Neural cell (in vitro differentiated cells): ENCODE data around the gene RANGRF.

Experiments used
- EP300 ChIP-seq: fragments of 450-650 bp; conservative IDR thresholded peaks from 2 replicates; pipeline ENCODE4 v1.6.1; 2014; ENCODE audit warnings: antibody characterized with exemption, mild to moderate bottlenecking, moderate library complexity; ENCODE audit not compliant: poor library complexity, severe bottlenecking
- EZH2 ChIP-seq: fragments of 200-600, 300-800 bp; shearing (Covaris generic), sonication (generic); IDR thresholded peaks from 2 replicates; pipeline ENCODE4 v1.6.1; 2014; ENCODE audit warnings: antibody characterized with exemption, low read length, borderline replicate concordance, mild to moderate bottlenecking; ENCODE audit not compliant: insufficient read depth, poor library complexity, severe bottlenecking
- MXI1 ChIP-seq: fragments of 450-650 bp; conservative IDR thresholded peaks from 2 replicates; pipeline ENCODE4 v1.6.1; 2014; ENCODE audit warnings: antibody characterized with exemption, mild to moderate bottlenecking; ENCODE audit not compliant: poor library complexity, severe bottlenecking
- POLR2AphosphoS5 ChIP-seq: IDR thresholded peaks from 2 replicates; pipeline ENCODE4 v1.6.1; 2012
- RAD21 ChIP-seq: fragments of 450-650 bp; conservative IDR thresholded peaks from 2 replicates; pipeline ENCODE4 v1.6.1; 2014; ENCODE audit warnings: antibody characterized with exemption, mild to moderate bottlenecking, moderate library complexity
- TAF1 ChIP-seq: IDR thresholded peaks from 2 replicates; pipeline ENCODE4 v1.6.1; 2012; ENCODE audit warnings: low read depth
- TF ChIP-seq, protein P1 (sequence below): fragments of 450-650 bp; IDR thresholded peaks from 2 replicates; pipeline ENCODE4 v1.5.1; 2014; ENCODE audit warnings: antibody characterized with exemption, mild to moderate bottlenecking, moderate library complexity; ENCODE audit not compliant: poor library complexity, severe bottlenecking
- TF ChIP-seq, protein P2 (sequence below): IDR thresholded peaks from 2 replicates; pipeline ENCODE4 v1.6.1; 2012; ENCODE audit warnings: borderline replicate concordance

DNA sequence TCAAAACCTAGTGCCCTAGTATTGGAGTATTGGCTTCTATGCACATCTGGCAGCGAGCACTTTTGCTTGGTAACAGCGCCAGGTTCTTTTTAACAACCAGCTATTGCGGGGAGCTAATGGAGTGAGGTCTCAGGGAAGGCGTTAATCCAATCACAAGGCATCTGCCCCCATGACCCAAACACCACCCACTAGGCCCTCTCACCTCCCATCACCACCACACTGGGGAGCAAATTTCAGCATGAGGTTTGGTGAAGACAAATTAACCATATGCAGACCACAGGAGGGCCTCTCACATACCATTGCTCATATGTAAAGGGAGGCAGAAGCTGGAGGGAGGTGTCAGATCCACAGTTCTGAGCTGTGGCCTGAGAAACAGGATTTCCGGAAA lies 50.3 kb downstream of the RANGRF start:
- TF ChIP-seq, protein P1, sequence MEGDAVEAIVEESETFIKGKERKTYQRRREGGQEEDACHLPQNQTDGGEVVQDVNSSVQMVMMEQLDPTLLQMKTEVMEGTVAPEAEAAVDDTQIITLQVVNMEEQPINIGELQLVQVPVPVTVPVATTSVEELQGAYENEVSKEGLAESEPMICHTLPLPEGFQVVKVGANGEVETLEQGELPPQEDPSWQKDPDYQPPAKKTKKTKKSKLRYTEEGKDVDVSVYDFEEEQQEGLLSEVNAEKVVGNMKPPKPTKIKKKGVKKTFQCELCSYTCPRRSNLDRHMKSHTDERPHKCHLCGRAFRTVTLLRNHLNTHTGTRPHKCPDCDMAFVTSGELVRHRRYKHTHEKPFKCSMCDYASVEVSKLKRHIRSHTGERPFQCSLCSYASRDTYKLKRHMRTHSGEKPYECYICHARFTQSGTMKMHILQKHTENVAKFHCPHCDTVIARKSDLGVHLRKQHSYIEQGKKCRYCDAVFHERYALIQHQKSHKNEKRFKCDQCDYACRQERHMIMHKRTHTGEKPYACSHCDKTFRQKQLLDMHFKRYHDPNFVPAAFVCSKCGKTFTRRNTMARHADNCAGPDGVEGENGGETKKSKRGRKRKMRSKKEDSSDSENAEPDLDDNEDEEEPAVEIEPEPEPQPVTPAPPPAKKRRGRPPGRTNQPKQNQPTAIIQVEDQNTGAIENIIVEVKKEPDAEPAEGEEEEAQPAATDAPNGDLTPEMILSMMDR = no peak
- TF ChIP-seq, protein P2, sequence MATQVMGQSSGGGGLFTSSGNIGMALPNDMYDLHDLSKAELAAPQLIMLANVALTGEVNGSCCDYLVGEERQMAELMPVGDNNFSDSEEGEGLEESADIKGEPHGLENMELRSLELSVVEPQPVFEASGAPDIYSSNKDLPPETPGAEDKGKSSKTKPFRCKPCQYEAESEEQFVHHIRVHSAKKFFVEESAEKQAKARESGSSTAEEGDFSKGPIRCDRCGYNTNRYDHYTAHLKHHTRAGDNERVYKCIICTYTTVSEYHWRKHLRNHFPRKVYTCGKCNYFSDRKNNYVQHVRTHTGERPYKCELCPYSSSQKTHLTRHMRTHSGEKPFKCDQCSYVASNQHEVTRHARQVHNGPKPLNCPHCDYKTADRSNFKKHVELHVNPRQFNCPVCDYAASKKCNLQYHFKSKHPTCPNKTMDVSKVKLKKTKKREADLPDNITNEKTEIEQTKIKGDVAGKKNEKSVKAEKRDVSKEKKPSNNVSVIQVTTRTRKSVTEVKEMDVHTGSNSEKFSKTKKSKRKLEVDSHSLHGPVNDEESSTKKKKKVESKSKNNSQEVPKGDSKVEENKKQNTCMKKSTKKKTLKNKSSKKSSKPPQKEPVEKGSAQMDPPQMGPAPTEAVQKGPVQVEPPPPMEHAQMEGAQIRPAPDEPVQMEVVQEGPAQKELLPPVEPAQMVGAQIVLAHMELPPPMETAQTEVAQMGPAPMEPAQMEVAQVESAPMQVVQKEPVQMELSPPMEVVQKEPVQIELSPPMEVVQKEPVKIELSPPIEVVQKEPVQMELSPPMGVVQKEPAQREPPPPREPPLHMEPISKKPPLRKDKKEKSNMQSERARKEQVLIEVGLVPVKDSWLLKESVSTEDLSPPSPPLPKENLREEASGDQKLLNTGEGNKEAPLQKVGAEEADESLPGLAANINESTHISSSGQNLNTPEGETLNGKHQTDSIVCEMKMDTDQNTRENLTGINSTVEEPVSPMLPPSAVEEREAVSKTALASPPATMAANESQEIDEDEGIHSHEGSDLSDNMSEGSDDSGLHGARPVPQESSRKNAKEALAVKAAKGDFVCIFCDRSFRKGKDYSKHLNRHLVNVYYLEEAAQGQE = no peak
- TF ChIP-seq TAF1 = no peak
- TF ChIP-seq MXI1 = no peak
- TF ChIP-seq RAD21 = no peak
- no peak for TF ChIP-seq EZH2
- no peak for TF ChIP-seq POLR2AphosphoS5
- TF ChIP-seq EP300 = no peak
